ENCODE results near the gene PALD1. TPM values are rescaled to one million over a fixed set of nuclear protein-coding genes. Genes with fewer than 3 reads are reported as not detected.

The PALD1 gene
- total and polyA plus RNA-seq, 2 of the 13 experiments (the other 11 are each of a cell fraction or from before 2014, with no cell fraction given), result 0.07 to 0.09 TPM

GRCh38 chr10:70540789-70541360 lies 62.3 kb downstream of the PALD1 start:
- Histone ChIP-seq H3K36me3 (replicated peaks in 1 of 2; ENCODE audit: control insufficient read depth in 1 of 2, insufficient read depth in 2 of 2, low read length in 2 of 2) (no peaks in the 10 kb centered on the region), H3K9me3 (ENCODE audit: low read length) (no peaks in the 10 kb centered on the region), H2AFZ (ENCODE audit: low read length) (no peak overlapping the region), H3K27me3 (ENCODE audit: control insufficient read depth in 1 of 2, insufficient read depth in 2 of 2, low read length in 2 of 2) (peaks cover 3 to 32% of the 10 kb centered on the region in 2 experiments; a peak in 3 of 5 replicates), H3K9ac (ENCODE audit: insufficient read depth, low read depth, low read length) (no peak overlapping the region), H4K20me1 (ENCODE audit: insufficient read depth, low read length) (no peaks in the 10 kb centered on the region), H3K4me3 (replicated peaks in 1 of 3; ENCODE audit: insufficient read depth in 1 of 3, low read depth in 2 of 3, low read length in 3 of 3) (no peak overlapping the region), H3K4me2 (ENCODE audit: low read depth, low read length) (no peak overlapping the region), H3K4me1 (ENCODE audit: insufficient read depth, low read length) (peaks cover 32% of the 10 kb centered on the region), H3K27ac (ENCODE audit: extremely low read length, insufficient read depth, low read length) (no peak overlapping the region), H3K79me2 (ENCODE audit: insufficient read depth, low read length) (no peaks in the 10 kb centered on the region)
- CTCF ChIA-PET (ENCODE audit: low intra/inter-chr PET ratio, low total read pairs), result interaction anchor here (1.2 to 2.0 kb wide), 3 partner anchors 80 to 161 kb away, joined by 4 to 14 read pairs (median 4); no protein-coding TSS in a partner anchor
- intact Hi-C loops (cut with micrococcal nuclease; ENCODE audit: unreplicated experiment) (loop anchor here (1.0 to 2.0 kb wide), 2 partner anchors 80 to 160 kb away; no protein-coding TSS in a partner anchor), in situ Hi-C loops (cut with HindIII; ENCODE audit: extremely low pct_ligation_motif_present, low pct_unique_long_range_greater_than_20kb) (no loop called here)
- no TSS peak for BruUV-seq (replicated peaks)
- peak; percentile 11; the same call in 2 of the 3 replicates for ATAC-seq
- no peak for DNase-seq (ENCODE audit: low spot score)
- FAIRE-seq, result no peak
- 0% methylated on average over 1 of the region's 15 CpGs for whole genome bisulfite sequencing (ENCODE audit: low lambda C conversion rate)
- TF ChIP-seq ZMAT3 (CRISPR knock-in tag; conservative IDR thresholded peaks at IDR 0.05) (peak; percentile 25; the same call in 1 of the 2 replicates), RFXAP (CRISPR knock-in tag; IDR thresholded peaks at IDR 0.05; ENCODE audit: borderline replicate concordance) (no peak), MAZ (IDR thresholded peaks at IDR 0.05; ENCODE audit: borderline replicate concordance, low read depth, low read length) (no peak), MAZ (CRISPR knock-in tag; IDR thresholded peaks at IDR 0.05; ENCODE audit: low read depth) (peak; percentile 44; the same call in 1 of the 2 replicates), KDM6A (CRISPR knock-in tag; IDR thresholded peaks at IDR 0.05; ENCODE audit: low read depth) (no peak), ZBTB14 (CRISPR knock-in tag; IDR thresholded peaks at IDR 0.05) (no peak), TGIF2 (CRISPR knock-in tag; IDR thresholded peaks at IDR 0.05) (no peak)
- TF ChIP-seq, protein P1, sequence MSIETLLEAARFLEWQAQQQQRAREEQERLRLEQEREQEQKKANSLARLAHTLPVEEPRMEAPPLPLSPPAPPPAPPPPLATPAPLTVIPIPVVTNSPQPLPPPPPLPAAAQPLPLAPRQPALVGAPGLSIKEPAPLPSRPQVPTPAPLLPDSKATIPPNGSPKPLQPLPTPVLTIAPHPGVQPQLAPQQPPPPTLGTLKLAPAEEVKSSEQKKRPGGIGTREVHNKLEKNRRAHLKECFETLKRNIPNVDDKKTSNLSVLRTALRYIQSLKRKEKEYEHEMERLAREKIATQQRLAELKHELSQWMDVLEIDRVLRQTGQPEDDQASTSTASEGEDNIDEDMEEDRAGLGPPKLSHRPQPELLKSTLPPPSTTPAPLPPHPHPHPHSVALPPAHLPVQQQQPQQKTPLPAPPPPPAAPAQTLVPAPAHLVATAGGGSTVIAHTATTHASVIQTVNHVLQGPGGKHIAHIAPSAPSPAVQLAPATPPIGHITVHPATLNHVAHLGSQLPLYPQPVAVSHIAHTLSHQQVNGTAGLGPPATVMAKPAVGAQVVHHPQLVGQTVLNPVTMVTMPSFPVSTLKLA (IDR thresholded peaks at IDR 0.05), result peak; percentile 37; the same call in 1 of the 2 replicates
- TF ChIP-seq, protein P2, sequence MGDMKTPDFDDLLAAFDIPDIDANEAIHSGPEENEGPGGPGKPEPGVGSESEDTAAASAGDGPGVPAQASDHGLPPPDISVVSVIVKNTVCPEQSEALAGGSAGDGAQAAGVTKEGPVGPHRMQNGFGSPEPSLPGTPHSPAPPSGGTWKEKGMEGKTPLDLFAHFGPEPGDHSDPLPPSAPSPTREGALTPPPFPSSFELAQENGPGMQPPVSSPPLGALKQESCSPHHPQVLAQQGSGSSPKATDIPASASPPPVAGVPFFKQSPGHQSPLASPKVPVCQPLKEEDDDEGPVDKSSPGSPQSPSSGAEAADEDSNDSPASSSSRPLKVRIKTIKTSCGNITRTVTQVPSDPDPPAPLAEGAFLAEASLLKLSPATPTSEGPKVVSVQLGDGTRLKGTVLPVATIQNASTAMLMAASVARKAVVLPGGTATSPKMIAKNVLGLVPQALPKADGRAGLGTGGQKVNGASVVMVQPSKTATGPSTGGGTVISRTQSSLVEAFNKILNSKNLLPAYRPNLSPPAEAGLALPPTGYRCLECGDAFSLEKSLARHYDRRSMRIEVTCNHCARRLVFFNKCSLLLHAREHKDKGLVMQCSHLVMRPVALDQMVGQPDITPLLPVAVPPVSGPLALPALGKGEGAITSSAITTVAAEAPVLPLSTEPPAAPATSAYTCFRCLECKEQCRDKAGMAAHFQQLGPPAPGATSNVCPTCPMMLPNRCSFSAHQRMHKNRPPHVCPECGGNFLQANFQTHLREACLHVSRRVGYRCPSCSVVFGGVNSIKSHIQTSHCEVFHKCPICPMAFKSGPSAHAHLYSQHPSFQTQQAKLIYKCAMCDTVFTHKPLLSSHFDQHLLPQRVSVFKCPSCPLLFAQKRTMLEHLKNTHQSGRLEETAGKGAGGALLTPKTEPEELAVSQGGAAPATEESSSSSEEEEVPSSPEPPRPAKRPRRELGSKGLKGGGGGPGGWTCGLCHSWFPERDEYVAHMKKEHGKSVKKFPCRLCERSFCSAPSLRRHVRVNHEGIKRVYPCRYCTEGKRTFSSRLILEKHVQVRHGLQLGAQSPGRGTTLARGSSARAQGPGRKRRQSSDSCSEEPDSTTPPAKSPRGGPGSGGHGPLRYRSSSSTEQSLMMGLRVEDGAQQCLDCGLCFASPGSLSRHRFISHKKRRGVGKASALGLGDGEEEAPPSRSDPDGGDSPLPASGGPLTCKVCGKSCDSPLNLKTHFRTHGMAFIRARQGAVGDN (CRISPR knock-in tag; IDR thresholded peaks at IDR 0.05), result peak; percentile 6; the same call in 1 of the 2 replicates
- POLR2A ChIA-PET, result no interaction called here

Measured in HepG2 (cell line).